A549 (cell line): ENCODE measurements around the gene TBC1D14. TPM values are rescaled to one million over a fixed set of nuclear protein-coding genes. Genes with fewer than 3 reads are reported as not detected.
A peak's percentile ranks its signal among the peaks of the same experiment; 100 is the strongest.

Experiments
- ATAC-seq, 2 experiments: fragments of 200-7000 bp in 1 of 2; fragments of >200 bp in 1 of 2; cut with Nextera tagmentation in 1 of 2; cut with Tn5 transposase in 1 of 2; 3 replicates each; pipeline versions ENCODE4 v1.8.0 to v1.9.1; 2018 to 2020; ENCODE audit warnings: mild to moderate bottlenecking in 1 of 2, moderate library complexity in 1 of 2
- CTCF ChIA-PET: fragments of 300-600 bp; sonication (Branson Sonifier 250); formaldehyde crosslinking; extraction: SDS; loops from one replicate; lab custom pipeline; 2021; ENCODE audit warnings: antibody characterized with exemption, inconsistent platforms; lab: Yijun Ruan, JAX
- POLR2A ChIA-PET: fragments of 350-600 bp; formaldehyde crosslinking; extraction: SDS; loops from one replicate; lab custom pipeline; 2021; ENCODE audit warnings: antibody characterized with exemption, inconsistent platforms; lab: Yijun Ruan, JAX
- DNase-seq, 2 experiments: peaks; one replicate each; pipeline versions ENCODE4 v3.0.0 to v3.0.0-alpha.2; 2011 to 2016; ENCODE audit warnings: low read depth in 1 of 2, low spot score in 1 of 2
- FAIRE-seq: peaks from 2 replicates; lab custom pipeline; 2011; peaks lifted over from hg19 to GRCh38; lab: Jason Lieb, UNC
- H3K27ac ChIP-seq, 2 experiments: fragments of >200 bp; sonication (Bioruptor Twin); formaldehyde crosslinking; 3 replicates each; pipeline ENCODE4 v1.5.1; 2016 to 2017
- H3K4me1 ChIP-seq: fragments of >200 bp; sonication (Bioruptor Twin); formaldehyde crosslinking; 3 replicates; pipeline ENCODE4 v1.6.1; 2016
- H3K4me2 ChIP-seq: fragments of >200 bp; sonication (Bioruptor Twin); formaldehyde crosslinking; 3 replicates; pipeline ENCODE4 v1.6.1; 2016
- H3K4me3 ChIP-seq: fragments of >200 bp; sonication (Bioruptor Twin); formaldehyde crosslinking; 3 replicates; pipeline ENCODE4 v1.5.1; 2016
- H3K9me3 ChIP-seq: fragments of >200 bp; sonication (Bioruptor Twin); formaldehyde crosslinking; 3 replicates; pipeline ENCODE4 v1.6.1; 2016
- CBX2 ChIP-seq: fragments of 200-600 bp; sonication (generic); IDR thresholded peaks from 2 replicates; pipeline ENCODE4 v1.6.1; 2016; ENCODE audit warnings: low read depth, mild to moderate bottlenecking, borderline replicate concordance
- CBX8 ChIP-seq: fragments of 200-600 bp; sonication (generic); IDR thresholded peaks from 2 replicates; pipeline ENCODE4 v1.6.1; 2016
- CEBPB ChIP-seq, 2 experiments: fragments of >200 bp in 1 of 2; sonication (Bioruptor Twin) in 1 of 2; formaldehyde crosslinking in 1 of 2; IDR thresholded peaks; 2 replicates each; pipeline ENCODE4 v1.6.1; 2012 to 2016
- FOSL2 ChIP-seq, 2 experiments: fragments of 450-650 bp in 1 of 2; fragments of >200 bp in 1 of 2; sonication (Bioruptor Twin) in 1 of 2; formaldehyde crosslinking; IDR thresholded peaks; 2 replicates each; pipeline versions ENCODE4 v1.5.0 to v1.6.1; 2016 to 2020; ENCODE audit warnings: mild to moderate bottlenecking in 1 of 2, moderate library complexity in 1 of 2
- FOXS1 ChIP-seq: fragments of 250-450 bp; sonication (Bioruptor Pico); IDR thresholded peaks from 2 replicates; pipeline ENCODE4 v1.5.0; 2020; ENCODE audit warnings: mild to moderate bottlenecking, moderate library complexity
- GATA3 ChIP-seq: IDR thresholded peaks from 2 replicates; pipeline ENCODE4 v1.6.1; 2012; ENCODE audit warnings: borderline replicate concordance
- HOXB13 ChIP-seq: fragments of 250-450 bp; sonication (Bioruptor Pico); IDR thresholded peaks from 2 replicates; pipeline ENCODE4 v1.5.0; 2020; ENCODE audit warnings: low read depth, mild to moderate bottlenecking, moderate library complexity
- JUN ChIP-seq, 2 experiments: fragments of >200 bp; sonication (Bioruptor Twin); formaldehyde crosslinking; IDR thresholded peaks; 2 replicates in 1 of 2; 3 replicates in 1 of 2; pipeline ENCODE4 v1.6.1; 2016 to 2017
- JUNB ChIP-seq: fragments of >200 bp; sonication (Bioruptor Twin); formaldehyde crosslinking; IDR thresholded peaks from 2 replicates; pipeline ENCODE4 v1.6.1; 2016
- KDM1A ChIP-seq: fragments of 200-600 bp; sonication (generic); IDR thresholded peaks from 2 replicates; pipeline ENCODE4 v1.6.1; 2016; ENCODE audit warnings: low read depth, mild to moderate bottlenecking
- MAFK ChIP-seq: fragments of 450-650 bp; IDR thresholded peaks from 2 replicates; pipeline ENCODE4 v1.6.1; 2014; ENCODE audit not compliant: partially characterized antibody
- MAZ ChIP-seq: fragments of 150-350 bp; IDR thresholded peaks from 2 replicates; pipeline ENCODE4 v1.6.1; 2014; ENCODE audit warnings: antibody characterized with exemption, low read depth, low read length, borderline replicate concordance
- POLR2AphosphoS2 ChIP-seq: conservative IDR thresholded peaks from 2 replicates; pipeline ENCODE4 v1.6.1; 2012; ENCODE audit warnings: low read length, improper control_type of control experiment, inconsistent platforms
- RARB ChIP-seq: fragments of 250-450 bp; sonication (Bioruptor Pico); IDR thresholded peaks from 2 replicates; pipeline ENCODE4 v1.8.0; 2021; ENCODE audit warnings: mild to moderate bottlenecking, moderate library complexity
- RNF2 ChIP-seq: fragments of 200-600 bp; sonication (generic); IDR thresholded peaks from 2 replicates; pipeline ENCODE4 v1.6.1; 2016; ENCODE audit warnings: low read depth, mild to moderate bottlenecking, antibody characterized with exemption, moderate library complexity, borderline replicate concordance
- SMC3 ChIP-seq: fragments of >200 bp; sonication (Bioruptor Twin); formaldehyde crosslinking; IDR thresholded peaks from 3 replicates; pipeline ENCODE4 v1.6.1; 2018; ENCODE audit warnings: inconsistent platforms
- SREBF2 ChIP-seq: fragments of 450-650 bp; IDR thresholded peaks from 2 replicates; pipeline ENCODE4 v1.6.1; 2014; ENCODE audit warnings: mild to moderate bottlenecking, moderate library complexity
- WGBS: methylation state at CpG from one replicate; pipeline ENCODE4 v1.1.6; 2017; ENCODE audit errors: missing lambda C conversion rate; 5-methylcytosine and 5-hydroxymethylcytosine counted together
- polyA plus RNA-seq, 4 experiments: library from polyadenylated mRNA; depleted of rRNA in 3 of 4; stranded (reverse); fragments of >200 nt; fragmentation: RNase III in 1 of 4; extraction: RNeasy Plus Mini Kit Qiagen cat#74134 plus additional on column Dnase treatment in 1 of 4; gene quantifications; 2 replicates in 3 of 4; 3 replicates in 1 of 4; pipeline ENCODE4 v1.2.3, GENCODE V29; 2011 to 2017
- TF ChIP-seq, protein P1 (sequence below): IDR thresholded peaks from 2 replicates; pipeline ENCODE4 v1.6.1; 2012

The TBC1D14 gene
- polyA plus RNA-seq, 2 of the 4 experiments (the other 2 are of a cell fraction) = 30.2 to 39.0 TPM

DNA sequence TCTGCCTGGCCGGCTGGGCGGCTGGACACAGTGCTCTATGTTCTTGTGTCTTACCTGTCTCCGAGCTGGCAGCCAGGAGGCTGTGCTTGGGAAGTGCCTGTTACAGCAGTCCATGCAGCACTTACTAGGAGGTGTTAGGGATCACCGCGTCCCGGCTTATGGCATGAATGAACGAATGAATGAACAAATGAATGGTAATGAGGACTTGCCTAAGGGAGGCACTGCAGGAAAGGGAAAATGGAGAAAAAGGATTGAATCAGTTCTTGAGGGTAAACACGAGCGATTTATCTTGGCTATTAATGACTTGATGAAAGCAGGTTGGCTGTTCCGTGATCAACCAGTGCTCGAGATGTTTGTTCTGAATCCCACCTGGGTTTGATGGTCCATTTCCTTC, 31.1 kb downstream of the TBC1D14 start:
- H3K9me3 ChIP-seq = no peaks in the 10 kb centered on the region
- H3K4me1 ChIP-seq = peaks cover 48% of the 10 kb centered on the region
- H3K4me2 ChIP-seq = no peak overlapping the region
- ChIA-PET POLR2A (no interaction called here), CTCF (interaction anchor here (0.5 kb wide), 1 partner anchor 9 kb away, joined by 3 read pairs; no protein-coding TSS in a partner anchor)
- FAIRE-seq (no peak), DNase-seq (no peak), ATAC-seq (no peak)
- 91% methylated on average over 11 of the region's 11 CpGs for WGBS
- H3K27ac ChIP-seq = peak overlapping the region in 1 of 2 experiments; percentile 57; a peak in 2 of 6 replicates
- TF ChIP-seq SREBF2 (no peak), JUN (IDR thresholded peaks at IDR 0.05) (no peak), RARB (CRISPR knock-in tag) (no peak), FOXS1 (CRISPR knock-in tag) (no peak), CBX8 (no peak)
- H3K4me3 ChIP-seq = no peak overlapping the region

GRCh38 chr4:6941796-6942195, 32.2 kb downstream of the TBC1D14 start:
- no peak for FAIRE-seq
- Histone ChIP-seq H3K4me3 (no peak overlapping the region), H3K27ac (peak overlapping the region; percentile 72 to 84), H3K4me2 (peak overlapping the region; percentile 75), H3K4me1 (peaks cover 48% of the 10 kb centered on the region), H3K9me3 (no peaks in the 10 kb centered on the region)
- 56% methylated on average over 4 of the region's 4 CpGs for WGBS
- TF ChIP-seq SMC3 (no peak), CEBPB (IDR thresholded peaks at IDR 0.05) (no peak), SREBF2 (no peak), MAFK (no peak)
- TF ChIP-seq, protein P1, sequence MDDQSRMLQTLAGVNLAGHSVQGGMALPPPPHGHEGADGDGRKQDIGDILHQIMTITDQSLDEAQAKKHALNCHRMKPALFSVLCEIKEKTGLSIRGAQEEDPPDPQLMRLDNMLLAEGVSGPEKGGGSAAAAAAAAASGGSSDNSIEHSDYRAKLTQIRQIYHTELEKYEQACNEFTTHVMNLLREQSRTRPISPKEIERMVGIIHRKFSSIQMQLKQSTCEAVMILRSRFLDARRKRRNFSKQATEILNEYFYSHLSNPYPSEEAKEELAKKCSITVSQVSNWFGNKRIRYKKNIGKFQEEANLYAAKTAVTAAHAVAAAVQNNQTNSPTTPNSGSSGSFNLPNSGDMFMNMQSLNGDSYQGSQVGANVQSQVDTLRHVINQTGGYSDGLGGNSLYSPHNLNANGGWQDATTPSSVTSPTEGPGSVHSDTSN = no peak
- ChIA-PET POLR2A (interaction anchor here (0.6 to 1.6 kb wide), 3 partner anchors 33 to 126 kb away, joined by 3 to 7 read pairs (median 5); partner anchors contain the start of gene GRPEL1), CTCF (no interaction called here)
- no peak for DNase-seq
- ATAC-seq = no peak

DNA sequence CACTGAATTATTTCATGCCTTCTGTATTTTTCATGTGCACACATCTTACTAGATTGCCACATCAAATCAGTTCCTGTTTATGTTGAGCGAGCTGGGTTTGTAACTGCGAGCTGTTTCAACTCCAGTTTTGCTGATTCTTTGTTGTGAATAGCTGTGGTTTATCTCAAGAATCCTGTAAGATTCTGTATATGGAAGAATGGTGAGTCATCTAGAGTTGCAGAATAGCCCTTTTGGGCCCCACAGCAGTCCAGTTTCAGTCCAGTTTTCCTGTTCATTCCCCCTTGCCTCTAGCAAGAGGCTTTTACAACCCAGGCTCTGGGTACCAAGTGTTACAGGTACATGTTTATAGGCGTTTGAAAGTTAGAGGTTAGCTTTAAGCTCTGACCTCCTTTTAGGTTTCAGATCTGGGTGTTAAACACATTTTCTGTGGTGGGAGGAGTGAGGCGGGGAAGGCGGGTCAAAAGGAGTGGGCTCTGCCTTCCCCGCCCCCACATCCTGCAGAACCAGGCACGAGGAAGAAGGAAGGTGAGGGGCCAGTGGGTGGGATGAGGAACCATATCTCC, 32.7 kb downstream of the TBC1D14 start:
- CTCF ChIA-PET = interaction anchor here (1.5 kb wide), 1 partner anchor 32 kb away, joined by 4 read pairs; no protein-coding TSS in a partner anchor
- peak; percentile 62; the same call in 1 of the 2 replicates for TF ChIP-seq FOSL2 (IDR thresholded peaks at IDR 0.05)
- peak; percentile 79 for TF ChIP-seq FOSL2 (CRISPR knock-in tag; IDR thresholded peaks at IDR 0.05)
- TF ChIP-seq MAZ = no peak
- TF ChIP-seq POLR2AphosphoS2 = no peak
- peak; percentile 66 to 74; a peak in 3 of 4 replicates for TF ChIP-seq CEBPB (IDR thresholded peaks at IDR 0.05)
- TF ChIP-seq KDM1A = no peak
- no peak for TF ChIP-seq JUNB
- TF ChIP-seq GATA3 = no peak
- no peak for TF ChIP-seq FOXS1 (CRISPR knock-in tag)
- TF ChIP-seq JUN (IDR thresholded peaks at IDR 0.05) = no peak
- no peak for TF ChIP-seq RNF2
- TF ChIP-seq HOXB13 (CRISPR knock-in tag) = no peak
- peak; percentile 31 for TF ChIP-seq MAFK
- no peak for TF ChIP-seq CBX2
- TF ChIP-seq, all 56 proteins: peak for 3
- Histone ChIP-seq H3K4me1 (peaks cover 54% of the 10 kb centered on the region), H3K27ac (peak overlapping the region; percentile 72 to 84), H3K4me3 (no peak overlapping the region), H3K4me2 (peak overlapping the region; percentile 75), H3K9me3 (no peaks in the 10 kb centered on the region)
- 28% methylated on average over 7 of the region's 7 CpGs for WGBS
- ATAC-seq (peak; percentile 71 to 80), DNase-seq (peak; percentile 29 to 55), FAIRE-seq (no peak)
- POLR2A ChIA-PET = interaction anchor here (0.6 to 1.6 kb wide), 3 partner anchors 33 to 126 kb away, joined by 3 to 7 read pairs (median 5); partner anchors contain the start of gene GRPEL1
